ENCODE data around the gene STARD10.
A peak's percentile ranks its signal among the peaks of the same experiment; 100 is the strongest.

The STARD10 gene

GRCh38 chr11:72723508-72723907, 70.3 kb downstream of the STARD10 start:
- DNase-seq: no peak

GRCh38 chr11:72722050-72722748, 71.6 kb downstream of the STARD10 start:
- DNase-seq: peak; percentile 94

- no peak for DNase-seq
Observed at GRCh38 chr11:72721689-72722049, 72.2 kb downstream of the STARD10 start.

GRCh38 chr11:72721276-72721675, 72.6 kb downstream of the STARD10 start:
- DNase-seq: no peak

- DNase-seq: no peak
Observed at GRCh38 chr11:72720784-72721183, 73.1 kb downstream of the STARD10 start.

- no peak for DNase-seq
Observed at GRCh38 chr11:72720047-72720446, 73.8 kb downstream of the STARD10 start.

GRCh38 chr11:72719551-72719950, 74.3 kb downstream of the STARD10 start:
- DNase-seq: no peak

GRCh38 chr11:72719144-72719543, 74.7 kb downstream of the STARD10 start:
- DNase-seq: no peak

GRCh38 chr11:72718101-72718501, 75.7 kb downstream of the STARD10 start:
- no peak for DNase-seq

GRCh38 chr11:72716788-72717435, 76.9 kb downstream of the STARD10 start:
- DNase-seq: no peak

- DNase-seq: peak; percentile 50
Observed at GRCh38 chr11:72716290-72716689, 77.6 kb downstream of the STARD10 start.

GRCh38 chr11:72712841-72713240, 81.0 kb downstream of the STARD10 start:
- DNase-seq: no peak

GRCh38 chr11:72712168-72712751, 81.6 kb downstream of the STARD10 start:
- no peak for DNase-seq

GRCh38 chr11:72711141-72711540, 82.7 kb downstream of the STARD10 start:
- no peak for DNase-seq

- DNase-seq: no peak
Observed at GRCh38 chr11:72710278-72710677, 83.6 kb downstream of the STARD10 start.

- no peak for DNase-seq
Observed at GRCh38 chr11:72709478-72710238, 84.2 kb downstream of the STARD10 start.

- DNase-seq: no peak
Observed at GRCh38 chr11:72707032-72707431, 86.8 kb downstream of the STARD10 start.

GRCh38 chr11:72706579-72706978, 87.3 kb downstream of the STARD10 start:
- no peak for DNase-seq

GRCh38 chr11:72705442-72706365, 88.1 kb downstream of the STARD10 start:
- DNase-seq: no peak

GRCh38 chr11:72704783-72705265, 89.0 kb downstream of the STARD10 start:
- no peak for DNase-seq

All from NCI-H2227 treated with DMSO at 0.1 percent for 48 hours (cell line).